ENCODE results near the gene SLC25A45. TPM values are rescaled to one million over a fixed set of nuclear protein-coding genes. Genes with fewer than 3 reads are reported as not detected.

The SLC25A45 gene
- 1 to 10 TPM; 1.8 to 8.0 (median 5.3) TPM for total RNA-seq

GRCh38 chr11:65382033-65382803, at the start of gene SLC25A45:
Gene SLC25A45 (minus strand): TSS chr11:65382646. CDS start chr11:65381951, 695 bp downstream.
- intact Hi-C loops (cut with DNase I; ENCODE audit: low total_unique reads) = no loop called here
- TF ChIP-seq POLR2A (IDR thresholded peaks at IDR 0.05) (no peak), CTCF (IDR thresholded peaks at IDR 0.05) (peak in 1 of 3 donors; percentile 95)
- WGBS, 2 donors = 1% methylated on average over 16 to 22 of the region's 27 CpGs
- peak; percentile 94 to 98 for DNase-seq (ENCODE audit: low spot score in 2 of 2)
- no peak within 1 kb of the TSS for H3K4me3 ChIP-seq (ENCODE audit: low read depth, poor library complexity, severe bottlenecking)

GRCh38 chr11:65431451-65432099, 49.1 kb upstream of the SLC25A45 start:
- TF ChIP-seq CTCF (IDR thresholded peaks at IDR 0.05) (no peak), POLR2A (IDR thresholded peaks at IDR 0.05) (no peak)
- WGBS, 2 donors = 23 to 24% methylated on average over 4 of the region's 4 CpGs
- intact Hi-C loops (cut with DNase I; ENCODE audit: low total_unique reads) = no loop called here
- no peak overlapping the region for H3K4me3 ChIP-seq (ENCODE audit: low read depth, poor library complexity, severe bottlenecking)
- DNase-seq (ENCODE audit: low spot score in 2 of 2) = peak in 1 of 2 donors; percentile 48

- intact Hi-C loops (cut with DNase I; ENCODE audit: low total_unique reads) = no loop called here
- H3K4me3 ChIP-seq (ENCODE audit: low read depth, poor library complexity, severe bottlenecking) = no peak overlapping the region
- TF ChIP-seq POLR2A (IDR thresholded peaks at IDR 0.05) = no peak
- no peak for TF ChIP-seq CTCF (IDR thresholded peaks at IDR 0.05)
- 13 to 18% methylated on average over 6 of the region's 6 CpGs for WGBS, 2 donors
- DNase-seq (ENCODE audit: low spot score in 2 of 2) = peak in 1 of 2 donors; percentile 53
Observed at GRCh38 chr11:65430406-65431217, 48.2 kb upstream of the SLC25A45 start.

GRCh38 chr11:65429724-65430405, 47.4 kb upstream of the SLC25A45 start:
- no peak overlapping the region for H3K4me3 ChIP-seq (ENCODE audit: low read depth, poor library complexity, severe bottlenecking)
- intact Hi-C loops (cut with DNase I; ENCODE audit: low total_unique reads) = no loop called here
- peak in 1 of 2 donors; percentile 96 for DNase-seq (ENCODE audit: low spot score in 2 of 2)
- no peak for TF ChIP-seq POLR2A (IDR thresholded peaks at IDR 0.05)
- TF ChIP-seq CTCF (IDR thresholded peaks at IDR 0.05) = no peak
- 3% methylated on average over 9 of the region's 9 CpGs for WGBS, 2 donors

- TF ChIP-seq CTCF (IDR thresholded peaks at IDR 0.05) (no peak), POLR2A (IDR thresholded peaks at IDR 0.05) (no peak)
- intact Hi-C loops (cut with DNase I; ENCODE audit: low total_unique reads) = no loop called here
- no peak overlapping the region for H3K4me3 ChIP-seq (ENCODE audit: low read depth, poor library complexity, severe bottlenecking)
- 3 to 4% methylated on average over 9 of the region's 9 CpGs for WGBS, 2 donors
- peak in 1 of 2 donors; percentile 84 for DNase-seq (ENCODE audit: low spot score in 2 of 2)
Observed at GRCh38 chr11:65429068-65429681, 46.7 kb upstream of the SLC25A45 start.
